Measurements from ENCODE around the gene TAS2R38.
"Not testable (repeated sequence)": the region's sequence is repeated elsewhere in the genome, so short reads cannot be mapped to it uniquely, and the experiment has no call there.

TAS2R38 gene

GRCh38 chr7:142000244-142000643, 26.7 kb upstream of the TAS2R38 start:
- no peak for TF ChIP-seq Cebpa-rat (IDR thresholded peaks at IDR 0.05)
- H3K36me3 ChIP-seq = no peaks in the 10 kb centered on the region
- no peak overlapping the region for H3K4me2 ChIP-seq
- H3K4me1 ChIP-seq = no peaks in the 10 kb centered on the region
- H3K27ac ChIP-seq = no peak overlapping the region
- peaks cover 0 to 19% (median 0%) of the 10 kb centered on the region in 11 experiments; a peak in 6 of 22 replicates for H3K9me3 ChIP-seq (replicated peaks in 1 of 11)
- no peaks in the 10 kb centered on the region for H3K27me3 ChIP-seq
- H3K9ac ChIP-seq = no peak overlapping the region
- no peak overlapping the region for H3K4me3 ChIP-seq
- no peaks in the 10 kb centered on the region for H4K20me1 ChIP-seq

- Histone ChIP-seq H3K9me3 (replicated peaks in 1 of 11) (peaks cover 0 to 19% (median 0%) of the 10 kb centered on the region in 11 experiments; a peak in 6 of 22 replicates), H3K36me3 (no peaks in the 10 kb centered on the region), H3K27me3 (no peaks in the 10 kb centered on the region), H3K27ac (no peak overlapping the region), H3K4me3 (no peak overlapping the region), H3K4me2 (no peak overlapping the region), H4K20me1 (no peaks in the 10 kb centered on the region), H3K9ac (no peak overlapping the region), H3K4me1 (no peaks in the 10 kb centered on the region)
- TF ChIP-seq Cebpa-rat (IDR thresholded peaks at IDR 0.05) = no peak
These were observed 25.6 kb upstream of the TAS2R38 start for GRCh38 chr7:141999058-141999623.

GRCh38 chr7:141993354-141993753, 19.8 kb upstream of the TAS2R38 start:
- H3K36me3 ChIP-seq = no peaks in the 10 kb centered on the region
- H3K9ac ChIP-seq = no peak overlapping the region
- H3K4me2 ChIP-seq = no peak overlapping the region
- H3K27me3 ChIP-seq = no peaks in the 10 kb centered on the region
- TF ChIP-seq Cebpa-rat (IDR thresholded peaks at IDR 0.05) = no peak
- no peak overlapping the region for H3K4me3 ChIP-seq
- H4K20me1 ChIP-seq = no peaks in the 10 kb centered on the region
- H3K9me3 ChIP-seq (replicated peaks in 1 of 11) = peaks cover 0 to 11% (median 0%) of the 10 kb centered on the region in 11 experiments; a peak in 4 of 22 replicates
- no peak overlapping the region for H3K27ac ChIP-seq
- H3K4me1 ChIP-seq = peaks cover 0 to 21% (median 2%) of the 10 kb centered on the region in 10 experiments; a peak in 10 of 20 replicates

GRCh38 chr7:141992688-141993087, 19.1 kb upstream of the TAS2R38 start:
- H3K4me2 ChIP-seq = peak overlapping the region in 5 of 11 experiments; percentile 1 to 76 (median 56); a peak in 7 of 22 replicates
- no peaks in the 10 kb centered on the region for H4K20me1 ChIP-seq
- H3K36me3 ChIP-seq = no peaks in the 10 kb centered on the region
- no peak overlapping the region for H3K27ac ChIP-seq
- TF ChIP-seq Cebpa-rat (IDR thresholded peaks at IDR 0.05) = no peak
- peaks cover 0 to 21% (median 2%) of the 10 kb centered on the region in 10 experiments; a peak in 10 of 20 replicates for H3K4me1 ChIP-seq
- H3K9me3 ChIP-seq (replicated peaks in 1 of 11) = peaks cover 0 to 5% (median 0%) of the 10 kb centered on the region in 11 experiments; a peak in 3 of 22 replicates
- no peak overlapping the region for H3K9ac ChIP-seq
- no peaks in the 10 kb centered on the region for H3K27me3 ChIP-seq
- no peak overlapping the region for H3K4me3 ChIP-seq

- Histone ChIP-seq H4K20me1 (no peaks in the 10 kb centered on the region), H3K4me3 (no peak overlapping the region)
These were observed 18.6 kb upstream of the TAS2R38 start for GRCh38 chr7:141992156-141992555.

GRCh38 chr7:141991140-141991539, 17.6 kb upstream of the TAS2R38 start:
- H3K27ac ChIP-seq = no peak overlapping the region
- H3K4me1 ChIP-seq = peaks cover 0 to 21% (median 2%) of the 10 kb centered on the region in 10 experiments; a peak in 10 of 20 replicates
- no peaks in the 10 kb centered on the region for H4K20me1 ChIP-seq
- no peak for TF ChIP-seq Cebpa-rat (IDR thresholded peaks at IDR 0.05)
- peaks cover 0 to 5% (median 0%) of the 10 kb centered on the region in 11 experiments; a peak in 3 of 22 replicates for H3K9me3 ChIP-seq (replicated peaks in 1 of 11)
- H3K27me3 ChIP-seq = no peaks in the 10 kb centered on the region
- H3K4me3 ChIP-seq = no peak overlapping the region
- no peak overlapping the region for H3K9ac ChIP-seq
- no peaks in the 10 kb centered on the region for H3K36me3 ChIP-seq
- 0 out of 22 replicates have a peak overlapping the region, but pooled peaks of 1 of the 11 experiments have one; percentile 4 for H3K4me2 ChIP-seq

More at GRCh38 chr7:141992156-141992555, 18.6 kb upstream of the TAS2R38 start:
- Histone ChIP-seq H3K9ac (no peak overlapping the region), H3K27ac (no peak overlapping the region), H3K4me1 (peaks cover 0 to 21% (median 2%) of the 10 kb centered on the region in 10 experiments; a peak in 10 of 20 replicates), H3K4me2 (peak overlapping the region in 5 of 11 experiments; percentile 1 to 76 (median 56); a peak in 8 of 22 replicates), H3K27me3 (no peaks in the 10 kb centered on the region), H3K9me3 (replicated peaks in 1 of 11) (no peaks in the 10 kb centered on the region), H3K36me3 (no peaks in the 10 kb centered on the region)
- no peak for TF ChIP-seq Cebpa-rat (IDR thresholded peaks at IDR 0.05)

GRCh38 chr7:141990011-141990725, 16.6 kb upstream of the TAS2R38 start:
- Histone ChIP-seq H3K27me3 (no peaks in the 10 kb centered on the region), H3K27ac (no peak overlapping the region), H3K4me3 (no peak overlapping the region), H3K4me1 (peaks cover 0 to 21% (median 2%) of the 10 kb centered on the region in 10 experiments; a peak in 10 of 20 replicates), H3K9me3 (replicated peaks in 1 of 11) (peaks cover 0 to 8% (median 0%) of the 10 kb centered on the region in 11 experiments; a peak in 3 of 22 replicates), H4K20me1 (no peaks in the 10 kb centered on the region), H3K9ac (no peak overlapping the region), H3K36me3 (no peaks in the 10 kb centered on the region), H3K4me2 (no peak overlapping the region)
- TF ChIP-seq Cebpa-rat (IDR thresholded peaks at IDR 0.05) = no peak

GRCh38 chr7:141987803-141988202, 14.2 kb upstream of the TAS2R38 start:
- not testable (repeated sequence) for H3K9ac ChIP-seq; H3K27ac ChIP-seq; H4K20me1 ChIP-seq; H3K27me3 ChIP-seq; H3K9me3 ChIP-seq (replicated peaks in 1 of 11); H3K4me3 ChIP-seq; H3K36me3 ChIP-seq; H3K4me2 ChIP-seq
- H3K4me1 ChIP-seq = peaks cover 0 to 20% (median 2%) of the 10 kb centered on the region in 10 experiments; a peak in 10 of 20 replicates

- Histone ChIP-seq H3K27ac (no peak overlapping the region), H3K27me3 (no peaks in the 10 kb centered on the region), H3K9ac (no peak overlapping the region), H3K4me3 (no peak overlapping the region), H3K36me3 (no peaks in the 10 kb centered on the region), H3K4me1 (peaks cover 0 to 11% (median 0%) of the 10 kb centered on the region in 10 experiments; a peak in 7 of 20 replicates), H4K20me1 (no peaks in the 10 kb centered on the region), H3K9me3 (replicated peaks in 1 of 11) (peaks cover 0 to 8% (median 0%) of the 10 kb centered on the region in 11 experiments; a peak in 4 of 22 replicates), H3K4me2 (no peak overlapping the region)
- TF ChIP-seq Cebpa-rat (IDR thresholded peaks at IDR 0.05) = no peak
These were observed 13.3 kb upstream of the TAS2R38 start for GRCh38 chr7:141986923-141987322.

GRCh38 chr7:141985926-141986325, 12.4 kb upstream of the TAS2R38 start:
- not testable (repeated sequence) for H3K4me2 ChIP-seq, H3K27ac ChIP-seq

More at GRCh38 chr7:141985926-141986325, 12.4 kb upstream of the TAS2R38 start:
- peaks cover 0 to 13% (median 0%) of the 10 kb centered on the region in 11 experiments; a peak in 4 of 22 replicates for H3K9me3 ChIP-seq (replicated peaks in 1 of 11)
- not testable (repeated sequence) for H4K20me1 ChIP-seq, H3K4me3 ChIP-seq, H3K4me1 ChIP-seq, H3K36me3 ChIP-seq, H3K9ac ChIP-seq, H3K27me3 ChIP-seq
